Neural cell (in vitro differentiated cells): ENCODE results near the gene MED26. TPM values are rescaled to one million over a fixed set of nuclear protein-coding genes. Genes with fewer than 3 reads are reported as not detected.

ENCODE experiments used
- H2AFZ ChIP-seq: fragments of 200-600, 300-800 bp; sonication (generic), shearing (Covaris generic); 2 replicates; pipeline ENCODE4 v1.6.0; 2014; ENCODE audit warnings: low read depth, mild to moderate bottlenecking, antibody characterized with exemption, low read length, moderate library complexity
- H3F3A ChIP-seq: fragments of 200-600 bp; shearing (Covaris generic); 2 replicates; pipeline ENCODE4 v1.6.1; 2016; ENCODE audit warnings: mild to moderate bottlenecking, moderate library complexity, mixed read lengths, antibody characterized with exemption, low read length; ENCODE audit not compliant: insufficient read depth, poor library complexity, severe bottlenecking
- H3K27ac ChIP-seq: fragments of 200-600, 300-800 bp; sonication (generic), shearing (Covaris generic); 2 replicates; pipeline ENCODE4 v1.5.1; 2014; ENCODE audit warnings: mild to moderate bottlenecking, low read length, moderate library complexity
- H3K27me3 ChIP-seq: fragments of 300-800, 200-600 bp; sonication (generic), shearing (Covaris generic); 2 replicates; pipeline ENCODE4 v1.6.0; 2014; ENCODE audit warnings: mild to moderate bottlenecking, low read depth, low read length, moderate library complexity; ENCODE audit not compliant: insufficient read depth
- H3K36me3 ChIP-seq: fragments of 300-800, 200-600 bp; sonication (generic), shearing (Covaris generic); 2 replicates; pipeline ENCODE4 v1.5.1; 2014; ENCODE audit warnings: mild to moderate bottlenecking, antibody characterized with exemption, low read length, moderate library complexity; ENCODE audit not compliant: insufficient read depth
- H3K4me2 ChIP-seq: fragments of 300-800, 200-600 bp; sonication (generic), shearing (Covaris generic); 2 replicates; pipeline ENCODE4 v1.6.0; 2014; ENCODE audit warnings: mild to moderate bottlenecking, low read length
- H3K4me3 ChIP-seq: fragments of 300-800, 200-600 bp; sonication (generic), shearing (Covaris generic); 2 replicates; pipeline ENCODE4 v1.5.1; 2014; ENCODE audit warnings: mild to moderate bottlenecking, low read length, moderate library complexity
- H3K79me2 ChIP-seq: fragments of 200-600 bp; shearing (Covaris generic); replicated peaks from 2 replicates; pipeline ENCODE4 v1.6.0; 2014; ENCODE audit warnings: mild to moderate bottlenecking, low read length, moderate library complexity; ENCODE audit not compliant: insufficient read depth
- H3K9ac ChIP-seq: fragments of 300-800, 200-600 bp; sonication (generic), shearing (Covaris generic); 2 replicates; pipeline ENCODE4 v1.6.1; 2016; ENCODE audit warnings: mild to moderate bottlenecking, low read length, mixed read lengths
- H3K9me2 ChIP-seq: fragments of 200-600 bp; shearing (Covaris generic); 2 replicates; pipeline ENCODE4 v1.6.1; 2016; ENCODE audit warnings: mild to moderate bottlenecking, low read length, mixed read lengths; ENCODE audit not compliant: insufficient read depth
- H3K9me3 ChIP-seq: fragments of 200-600, 300-800 bp; sonication (generic), shearing (Covaris generic); 2 replicates; pipeline ENCODE4 v1.6.1; 2016; ENCODE audit warnings: mild to moderate bottlenecking, mixed run types, low read length, moderate library complexity, mixed read lengths
- H4K20me1 ChIP-seq: fragments of 200-600 bp; shearing (Covaris generic); 2 replicates; pipeline ENCODE4 v1.6.1; 2016; ENCODE audit warnings: mild to moderate bottlenecking, mixed run types; ENCODE audit not compliant: insufficient read depth
- EP300 ChIP-seq: fragments of 450-650 bp; conservative IDR thresholded peaks from 2 replicates; pipeline ENCODE4 v1.6.1; 2014; ENCODE audit warnings: antibody characterized with exemption, mild to moderate bottlenecking, moderate library complexity; ENCODE audit not compliant: poor library complexity, severe bottlenecking
- EZH2 ChIP-seq: fragments of 200-600, 300-800 bp; shearing (Covaris generic), sonication (generic); IDR thresholded peaks from 2 replicates; pipeline ENCODE4 v1.6.1; 2014; ENCODE audit warnings: antibody characterized with exemption, low read length, borderline replicate concordance, mild to moderate bottlenecking; ENCODE audit not compliant: insufficient read depth, poor library complexity, severe bottlenecking
- MXI1 ChIP-seq: fragments of 450-650 bp; conservative IDR thresholded peaks from 2 replicates; pipeline ENCODE4 v1.6.1; 2014; ENCODE audit warnings: antibody characterized with exemption, mild to moderate bottlenecking; ENCODE audit not compliant: poor library complexity, severe bottlenecking
- POLR2AphosphoS5 ChIP-seq: IDR thresholded peaks from 2 replicates; pipeline ENCODE4 v1.6.1; 2012
- RAD21 ChIP-seq: fragments of 450-650 bp; conservative IDR thresholded peaks from 2 replicates; pipeline ENCODE4 v1.6.1; 2014; ENCODE audit warnings: antibody characterized with exemption, mild to moderate bottlenecking, moderate library complexity
- SMC3 ChIP-seq: fragments of 450-650 bp; conservative IDR thresholded peaks from 2 replicates; pipeline ENCODE4 v1.6.1; 2014; ENCODE audit warnings: antibody characterized with exemption, mild to moderate bottlenecking, moderate library complexity; ENCODE audit not compliant: poor library complexity
- TAF1 ChIP-seq: IDR thresholded peaks from 2 replicates; pipeline ENCODE4 v1.6.1; 2012; ENCODE audit warnings: low read depth
- polyA plus RNA-seq: library from polyadenylated mRNA; depleted of rRNA; stranded (reverse); fragments of >200 nt; gene quantifications from 2 replicates; pipeline ENCODE4 v1.2.3, GENCODE V29; 2014
- TF ChIP-seq, protein P1 (sequence below): IDR thresholded peaks from 2 replicates; pipeline ENCODE4 v1.6.1; 2012; ENCODE audit warnings: borderline replicate concordance
- TF ChIP-seq, protein P2 (sequence below): fragments of 450-650 bp; IDR thresholded peaks from 2 replicates; pipeline ENCODE4 v1.5.1; 2014; ENCODE audit warnings: antibody characterized with exemption, mild to moderate bottlenecking, moderate library complexity; ENCODE audit not compliant: poor library complexity, severe bottlenecking

The MED26 gene
- polyA plus RNA-seq, 1 donor from 2014 or later = 4.2 TPM

DNA sequence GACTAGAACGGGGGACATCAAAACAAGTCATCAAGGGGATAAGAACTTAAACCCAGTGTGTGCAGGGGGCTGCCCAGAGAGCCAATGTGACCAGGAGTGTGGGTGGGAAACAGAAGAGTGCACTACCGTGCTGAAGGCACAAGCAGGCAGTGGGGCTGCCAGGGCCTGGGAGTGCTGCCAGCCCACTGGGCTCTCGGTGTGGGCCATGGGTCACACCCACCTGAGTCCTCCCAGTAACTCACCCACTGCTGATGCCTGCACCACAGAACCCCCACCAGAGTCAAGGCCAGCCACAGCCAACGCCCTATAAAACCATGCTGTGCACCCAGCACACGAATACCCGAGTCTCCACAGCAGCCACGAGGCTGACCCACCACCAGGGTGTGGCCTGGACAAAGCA is 8.5 kb downstream of the MED26 start:
- peaks cover 69% of the 10 kb centered on the region for H3K79me2 ChIP-seq
- no peak overlapping the region for H3K4me3 ChIP-seq
- H3F3A ChIP-seq = no peaks in the 10 kb centered on the region
- H4K20me1 ChIP-seq = no peaks in the 10 kb centered on the region
- no peak overlapping the region for H3K27ac ChIP-seq
- H3K9me2 ChIP-seq = no peaks in the 10 kb centered on the region
- no peaks in the 10 kb centered on the region for H3K36me3 ChIP-seq
- no peaks in the 10 kb centered on the region for H3K9me3 ChIP-seq
- no peak overlapping the region for H2AFZ ChIP-seq
- H3K9ac ChIP-seq = no peak overlapping the region
- no peak overlapping the region for H3K4me2 ChIP-seq
- no peaks in the 10 kb centered on the region for H3K27me3 ChIP-seq
- TF ChIP-seq, protein P1, sequence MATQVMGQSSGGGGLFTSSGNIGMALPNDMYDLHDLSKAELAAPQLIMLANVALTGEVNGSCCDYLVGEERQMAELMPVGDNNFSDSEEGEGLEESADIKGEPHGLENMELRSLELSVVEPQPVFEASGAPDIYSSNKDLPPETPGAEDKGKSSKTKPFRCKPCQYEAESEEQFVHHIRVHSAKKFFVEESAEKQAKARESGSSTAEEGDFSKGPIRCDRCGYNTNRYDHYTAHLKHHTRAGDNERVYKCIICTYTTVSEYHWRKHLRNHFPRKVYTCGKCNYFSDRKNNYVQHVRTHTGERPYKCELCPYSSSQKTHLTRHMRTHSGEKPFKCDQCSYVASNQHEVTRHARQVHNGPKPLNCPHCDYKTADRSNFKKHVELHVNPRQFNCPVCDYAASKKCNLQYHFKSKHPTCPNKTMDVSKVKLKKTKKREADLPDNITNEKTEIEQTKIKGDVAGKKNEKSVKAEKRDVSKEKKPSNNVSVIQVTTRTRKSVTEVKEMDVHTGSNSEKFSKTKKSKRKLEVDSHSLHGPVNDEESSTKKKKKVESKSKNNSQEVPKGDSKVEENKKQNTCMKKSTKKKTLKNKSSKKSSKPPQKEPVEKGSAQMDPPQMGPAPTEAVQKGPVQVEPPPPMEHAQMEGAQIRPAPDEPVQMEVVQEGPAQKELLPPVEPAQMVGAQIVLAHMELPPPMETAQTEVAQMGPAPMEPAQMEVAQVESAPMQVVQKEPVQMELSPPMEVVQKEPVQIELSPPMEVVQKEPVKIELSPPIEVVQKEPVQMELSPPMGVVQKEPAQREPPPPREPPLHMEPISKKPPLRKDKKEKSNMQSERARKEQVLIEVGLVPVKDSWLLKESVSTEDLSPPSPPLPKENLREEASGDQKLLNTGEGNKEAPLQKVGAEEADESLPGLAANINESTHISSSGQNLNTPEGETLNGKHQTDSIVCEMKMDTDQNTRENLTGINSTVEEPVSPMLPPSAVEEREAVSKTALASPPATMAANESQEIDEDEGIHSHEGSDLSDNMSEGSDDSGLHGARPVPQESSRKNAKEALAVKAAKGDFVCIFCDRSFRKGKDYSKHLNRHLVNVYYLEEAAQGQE = no peak
- TF ChIP-seq SMC3 = no peak
- no peak for TF ChIP-seq EZH2
- TF ChIP-seq EP300 = no peak
- TF ChIP-seq POLR2AphosphoS5 = no peak
- TF ChIP-seq TAF1 = no peak
- TF ChIP-seq, protein P2, sequence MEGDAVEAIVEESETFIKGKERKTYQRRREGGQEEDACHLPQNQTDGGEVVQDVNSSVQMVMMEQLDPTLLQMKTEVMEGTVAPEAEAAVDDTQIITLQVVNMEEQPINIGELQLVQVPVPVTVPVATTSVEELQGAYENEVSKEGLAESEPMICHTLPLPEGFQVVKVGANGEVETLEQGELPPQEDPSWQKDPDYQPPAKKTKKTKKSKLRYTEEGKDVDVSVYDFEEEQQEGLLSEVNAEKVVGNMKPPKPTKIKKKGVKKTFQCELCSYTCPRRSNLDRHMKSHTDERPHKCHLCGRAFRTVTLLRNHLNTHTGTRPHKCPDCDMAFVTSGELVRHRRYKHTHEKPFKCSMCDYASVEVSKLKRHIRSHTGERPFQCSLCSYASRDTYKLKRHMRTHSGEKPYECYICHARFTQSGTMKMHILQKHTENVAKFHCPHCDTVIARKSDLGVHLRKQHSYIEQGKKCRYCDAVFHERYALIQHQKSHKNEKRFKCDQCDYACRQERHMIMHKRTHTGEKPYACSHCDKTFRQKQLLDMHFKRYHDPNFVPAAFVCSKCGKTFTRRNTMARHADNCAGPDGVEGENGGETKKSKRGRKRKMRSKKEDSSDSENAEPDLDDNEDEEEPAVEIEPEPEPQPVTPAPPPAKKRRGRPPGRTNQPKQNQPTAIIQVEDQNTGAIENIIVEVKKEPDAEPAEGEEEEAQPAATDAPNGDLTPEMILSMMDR = no peak

DNA sequence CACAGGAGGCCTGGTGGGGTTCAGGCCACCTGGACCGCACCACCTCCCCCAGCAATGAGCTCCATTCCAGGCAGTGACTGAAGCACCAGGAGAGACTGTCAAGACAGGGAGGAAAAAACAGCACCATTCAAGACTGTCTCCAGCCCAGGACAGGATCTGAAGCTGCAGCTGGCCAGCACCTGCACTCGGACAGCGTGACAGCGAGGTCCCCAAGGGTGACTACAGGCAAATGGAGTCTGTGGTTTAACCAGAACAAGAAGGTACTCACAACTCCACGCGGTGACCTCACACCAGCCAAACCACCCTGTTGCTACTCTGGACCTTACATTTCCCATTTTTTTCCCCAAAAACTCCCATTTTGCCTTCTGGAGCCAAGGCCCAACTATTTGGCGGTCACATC is 9.8 kb downstream of the MED26 start:
- H4K20me1 ChIP-seq = no peaks in the 10 kb centered on the region
- TF ChIP-seq RAD21 (no peak), POLR2AphosphoS5 (no peak), EP300 (no peak), MXI1 (no peak), EZH2 (no peak), TAF1 (no peak), SMC3 (no peak)
- TF ChIP-seq, protein P1 = no peak
- TF ChIP-seq, protein P2 = no peak
- H3K4me2 ChIP-seq = no peak overlapping the region
- no peaks in the 10 kb centered on the region for H3K27me3 ChIP-seq
- no peaks in the 10 kb centered on the region for H3K9me2 ChIP-seq
- no peaks in the 10 kb centered on the region for H3K36me3 ChIP-seq
- H3K4me3 ChIP-seq = no peak overlapping the region
- H2AFZ ChIP-seq = no peak overlapping the region
- no peaks in the 10 kb centered on the region for H3F3A ChIP-seq
- no peak overlapping the region for H3K9ac ChIP-seq
- peaks cover 64% of the 10 kb centered on the region for H3K79me2 ChIP-seq
- H3K9me3 ChIP-seq = no peaks in the 10 kb centered on the region
- no peak overlapping the region for H3K27ac ChIP-seq
